Measurements from ENCODE around the gene IL4R. TPM values are rescaled to one million over a fixed set of nuclear protein-coding genes. Genes with fewer than 3 reads are reported as not detected.

IL4R gene
- total RNA-seq, 1 donor from 2014 or later, result 12.3 TPM

- H3K27ac Mint-ChIP-seq, result no peak overlapping the region
- TF ChIP-seq CTCF (conservative IDR thresholded peaks at IDR 0.05), result no peak
- no peaks in the 10 kb centered on the region for H3K36me3 Mint-ChIP-seq
- DNase-seq (ENCODE audit: extremely low spot score, unreplicated experiment), result no peak
- H3K27me3 Mint-ChIP-seq, result no peaks in the 10 kb centered on the region
- H3K4me1 Mint-ChIP-seq (ENCODE audit: unreplicated experiment), result peaks cover 6% of the 10 kb centered on the region
- H3K4me3 Mint-ChIP-seq, result no peak overlapping the region
- no peaks in the 10 kb centered on the region for H3K9me3 Mint-ChIP-seq
Measured at GRCh38 chr16:27333104-27333503, 19.3 kb downstream of the IL4R start.

- Mint-ChIP-seq H3K27ac (no peak overlapping the region), H3K4me1 (ENCODE audit: unreplicated experiment) (peaks cover 6% of the 10 kb centered on the region), H3K27me3 (no peaks in the 10 kb centered on the region), H3K9me3 (no peaks in the 10 kb centered on the region), H3K4me3 (no peak overlapping the region), H3K36me3 (no peaks in the 10 kb centered on the region)
- DNase-seq (ENCODE audit: extremely low spot score, unreplicated experiment), result no peak
- TF ChIP-seq CTCF (conservative IDR thresholded peaks at IDR 0.05), result no peak
Measured at GRCh38 chr16:27333549-27333948, 19.8 kb downstream of the IL4R start.

GRCh38 chr16:27334192-27334764, 20.5 kb downstream of the IL4R start:
- Mint-ChIP-seq H3K4me3 (no peak overlapping the region), H3K9me3 (no peaks in the 10 kb centered on the region), H3K36me3 (no peaks in the 10 kb centered on the region), H3K27ac (no peak overlapping the region), H3K4me1 (ENCODE audit: unreplicated experiment) (peaks cover 6% of the 10 kb centered on the region), H3K27me3 (no peaks in the 10 kb centered on the region)
- TF ChIP-seq CTCF (conservative IDR thresholded peaks at IDR 0.05), result no peak
- no peak for DNase-seq (ENCODE audit: extremely low spot score, unreplicated experiment)

GRCh38 chr16:27334838-27335237, 21.1 kb downstream of the IL4R start:
- Mint-ChIP-seq H3K36me3 (no peaks in the 10 kb centered on the region), H3K4me1 (ENCODE audit: unreplicated experiment) (peaks cover 6% of the 10 kb centered on the region), H3K9me3 (no peaks in the 10 kb centered on the region), H3K27me3 (no peaks in the 10 kb centered on the region), H3K27ac (no peak overlapping the region), H3K4me3 (no peak overlapping the region)
- DNase-seq (ENCODE audit: extremely low spot score, unreplicated experiment), result no peak
- no peak for TF ChIP-seq CTCF (conservative IDR thresholded peaks at IDR 0.05)

GRCh38 chr16:27335349-27336053, 21.7 kb downstream of the IL4R start:
- no peak for TF ChIP-seq CTCF (conservative IDR thresholded peaks at IDR 0.05)
- Mint-ChIP-seq H3K4me1 (ENCODE audit: unreplicated experiment) (peaks cover 3% of the 10 kb centered on the region), H3K27ac (no peak overlapping the region)

More at GRCh38 chr16:27335349-27336053, 21.7 kb downstream of the IL4R start:
- H3K9me3 Mint-ChIP-seq, result no peaks in the 10 kb centered on the region
- no peaks in the 10 kb centered on the region for H3K36me3 Mint-ChIP-seq
- no peak overlapping the region for H3K4me3 Mint-ChIP-seq
- no peak for DNase-seq (ENCODE audit: extremely low spot score, unreplicated experiment)
- H3K27me3 Mint-ChIP-seq, result no peaks in the 10 kb centered on the region

Data from type B pancreatic cell (in vitro differentiated cells).